Heart right ventricle (tissue), 16 donors: ENCODE measurements around the gene TAGLN. TPM values are rescaled to one million over a fixed set of nuclear protein-coding genes. Genes with fewer than 3 reads are reported as not detected.

ENCODE experiments used
- ATAC-seq, 8 donors: fragments of 200-7000 bp; cut with Tn5 transposase; one replicate each; pipeline ENCODE4 v1.9.1; 2020; ENCODE audit warnings: mild to moderate bottlenecking in 8 of 8, moderate library complexity in 8 of 8, moderate number of reproducible peaks in 1 of 8
- DNase-seq, 2 donors: peaks; one replicate each; pipeline ENCODE4 v3.0.0-alpha.2; 2020
- H3K27ac ChIP-seq, 10 donors: fragments of 200-600 bp; sonication (generic) in 2 of 10; one replicate each; pipeline versions ENCODE4 v1.5.0 to v1.8.0; 2020 to 2022; ENCODE audit warnings: mild to moderate bottlenecking in 3 of 10
- H3K27me3 ChIP-seq, 7 donors: fragments of 200-600 bp; one replicate each; pipeline ENCODE4 v1.8.0; 2021 to 2022; ENCODE audit warnings: mild to moderate bottlenecking in 2 of 7
- H3K36me3 ChIP-seq, 9 donors: fragments of 200-600 bp; sonication (generic) in 1 of 9; one replicate each; pipeline versions ENCODE4 v1.5.0 to v1.8.0; 2020 to 2022; ENCODE audit warnings: mild to moderate bottlenecking in 2 of 9
- H3K4me1 ChIP-seq, 9 donors: fragments of 200-600 bp; sonication (generic) in 1 of 9; one replicate each; pipeline versions ENCODE4 v1.5.0 to v1.8.0; 2020 to 2022; ENCODE audit warnings: mild to moderate bottlenecking in 4 of 9
- H3K4me3 ChIP-seq, 10 donors: fragments of 200-600 bp; sonication (generic) in 2 of 10; one replicate each; pipeline versions ENCODE4 v1.5.0 to v1.8.0; 2020 to 2022; ENCODE audit warnings: mild to moderate bottlenecking in 7 of 10, moderate library complexity in 2 of 10
- H3K9me3 ChIP-seq, 11 donors: fragments of 200-600 bp in 10 of 11; sonication (generic) in 2 of 11; one replicate each; pipeline versions ENCODE4 v1.5.0 to v1.8.0; 2013 to 2022; ENCODE audit warnings: mild to moderate bottlenecking in 2 of 11, control low read depth in 1 of 11, moderate library complexity in 1 of 11
- WGBS, 2 donors: extraction: QIAGEN DNeasy Blood & Tissue Kit; methylation state at CpG; one replicate each; pipeline ENCODE4 v1.1.7; 2013; ENCODE audit warnings: inconsistent platforms in 1 of 2; 5-methylcytosine and 5-hydroxymethylcytosine counted together
- intact Hi-C, 10 donors: fragments of 100-400 bp; cut with DNase I; formaldehyde crosslinking; loops; one replicate each; pipeline versions ENCODE4 v1.11.1 to v1.14.2; 2022
- polyA plus RNA-seq, 2 donors: library from polyadenylated mRNA; stranded (reverse); fragments of 200-250 nt; gene quantifications; one replicate each; pipeline ENCODE4 v1.2.3, GENCODE V29; 2013
- total RNA-seq, 10 donors: library from RNA; stranded (reverse); fragmentation: NEBNext Ultra II Directional in 3 of 10; extraction: Animal tissue kit (Norgen Biotek cat#: 25700) in 3 of 10; gene quantifications; one replicate each; pipeline versions ENCODE4 v1.2.1 to v1.2.4, GENCODE V29; 2021 to 2023
- TF ChIP-seq, protein P1 (sequence below), 9 donors: fragments of 200-600 bp; sonication (generic) in 2 of 9; IDR thresholded peaks; one replicate each; pipeline versions ENCODE4 v1.5.0 to v1.8.0; 2021 to 2022; ENCODE audit warnings: antibody characterized with exemption in 9 of 9, mild to moderate bottlenecking in 5 of 9, moderate library complexity in 1 of 9
- donor health status: Arrhythmogenic right ventricular cardiomyopathy.
- donor health status: ischemic (EF 13 %, LVEDD 7.1; RV severe dilation, severe dysfunction).
- donor health status: healthy with polysubstance abuse.
- donor health status: DM: no; HTN: yes; CAD: no.
- donor health status: DM: no; HTN: no; CAD: no.
- donor health status: ischemic (EF 25% LVEDD 6.9; RV normal size, moderate dysfunction).
- donor health status: ischemic (EF 25% LVEDD 5.7; RV mildly dilated, moderate dysfunction).
- donor health status: healthy.
- donor health status: DM: yes; HTN: yes; CAD: no.
- donor health status: Ischemic cardiomyopathy.
- donor health status: ischemic (EF 35%, LVEDD 5.7; RV mildly dilated, moderate dysfunction).
- donor health status: nonischemic (EF 11% LVEDD 7.7; RV severe dilation, severe dysfunction).
- donor health status: DM: yes; HTN: yes; CAD: no.
- donor health status: PGD.
- donor health status: ischemic (EF 29% LVEDD 5.4; RV normal size, mild dysfunction).
- donor health status: nonischemic (EF 23%, LVEDD 6.1; RV moderate dilation, normal function).

The TAGLN gene
- total and polyA plus RNA-seq, 12 donors = 71.7 to 883 (median 108) TPM

DNA sequence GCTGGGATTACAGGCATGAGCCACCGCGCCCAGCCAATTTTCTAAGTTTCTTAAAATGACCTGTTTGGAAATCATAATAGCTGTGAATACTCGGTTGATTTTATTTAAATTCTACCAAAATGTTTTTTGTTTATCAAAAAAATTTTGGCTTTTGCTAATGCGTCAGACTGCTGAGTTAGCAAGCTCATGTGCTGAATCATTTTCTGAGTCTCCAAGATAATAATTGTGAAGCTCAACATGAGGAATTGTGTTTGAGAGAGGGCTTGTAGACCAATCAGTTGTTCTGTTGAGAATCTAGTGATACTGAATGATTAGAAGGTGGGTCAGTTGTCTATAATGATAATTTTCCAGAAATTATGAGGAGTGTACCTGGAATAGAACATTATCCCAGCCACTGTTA lies 49.2 kb downstream of the TAGLN start:
- no peak for DNase-seq
- Histone ChIP-seq H3K4me3 (no peak overlapping the region), H3K27ac (no peak overlapping the region), H3K27me3 (no peaks in the 10 kb centered on the region), H3K36me3 (peaks cover 0 to 87% (median 39%) of the 10 kb centered on the region in 9 donors), H3K9me3 (no peaks in the 10 kb centered on the region), H3K4me1 (no peaks in the 10 kb centered on the region)
- WGBS, 2 donors = 94 to 96% methylated on average over 4 of the region's 4 CpGs
- intact Hi-C loops = no loop called here
- TF ChIP-seq, protein P1, sequence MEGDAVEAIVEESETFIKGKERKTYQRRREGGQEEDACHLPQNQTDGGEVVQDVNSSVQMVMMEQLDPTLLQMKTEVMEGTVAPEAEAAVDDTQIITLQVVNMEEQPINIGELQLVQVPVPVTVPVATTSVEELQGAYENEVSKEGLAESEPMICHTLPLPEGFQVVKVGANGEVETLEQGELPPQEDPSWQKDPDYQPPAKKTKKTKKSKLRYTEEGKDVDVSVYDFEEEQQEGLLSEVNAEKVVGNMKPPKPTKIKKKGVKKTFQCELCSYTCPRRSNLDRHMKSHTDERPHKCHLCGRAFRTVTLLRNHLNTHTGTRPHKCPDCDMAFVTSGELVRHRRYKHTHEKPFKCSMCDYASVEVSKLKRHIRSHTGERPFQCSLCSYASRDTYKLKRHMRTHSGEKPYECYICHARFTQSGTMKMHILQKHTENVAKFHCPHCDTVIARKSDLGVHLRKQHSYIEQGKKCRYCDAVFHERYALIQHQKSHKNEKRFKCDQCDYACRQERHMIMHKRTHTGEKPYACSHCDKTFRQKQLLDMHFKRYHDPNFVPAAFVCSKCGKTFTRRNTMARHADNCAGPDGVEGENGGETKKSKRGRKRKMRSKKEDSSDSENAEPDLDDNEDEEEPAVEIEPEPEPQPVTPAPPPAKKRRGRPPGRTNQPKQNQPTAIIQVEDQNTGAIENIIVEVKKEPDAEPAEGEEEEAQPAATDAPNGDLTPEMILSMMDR (IDR thresholded peaks at IDR 0.05) = no peak
- no peak for ATAC-seq

DNA sequence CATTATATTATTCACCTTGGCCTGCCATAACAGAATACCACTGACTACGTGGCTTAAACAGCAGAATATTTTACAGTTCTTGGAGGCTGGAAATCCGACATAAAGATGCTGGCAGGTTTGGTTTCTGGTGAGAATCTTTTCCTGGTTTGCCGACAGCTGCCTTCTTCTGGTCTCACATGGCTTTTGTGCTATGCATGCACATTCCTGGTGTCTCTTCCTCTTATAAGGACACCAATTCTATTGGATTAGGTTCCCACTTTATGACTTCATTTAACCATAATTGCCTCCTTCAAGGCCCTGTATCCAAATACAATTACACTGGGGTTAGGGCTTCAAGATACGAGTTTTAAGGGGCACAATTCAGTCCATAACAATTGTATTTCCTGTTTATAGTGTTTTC lies 50.4 kb downstream of the TAGLN start:
- Histone ChIP-seq H3K36me3 (peaks cover 0 to 87% (median 41%) of the 10 kb centered on the region in 9 donors), H3K9me3 (no peaks in the 10 kb centered on the region), H3K27me3 (no peaks in the 10 kb centered on the region), H3K4me1 (no peaks in the 10 kb centered on the region), H3K27ac (no peak overlapping the region), H3K4me3 (no peak overlapping the region)
- intact Hi-C loops = no loop called here
- 88 to 92% methylated on average over 4 of the region's 4 CpGs for whole genome bisulfite sequencing, 2 donors
- TF ChIP-seq, protein P1 (IDR thresholded peaks at IDR 0.05) = no peak
- ATAC-seq (no peak), DNase-seq (no peak)

DNA sequence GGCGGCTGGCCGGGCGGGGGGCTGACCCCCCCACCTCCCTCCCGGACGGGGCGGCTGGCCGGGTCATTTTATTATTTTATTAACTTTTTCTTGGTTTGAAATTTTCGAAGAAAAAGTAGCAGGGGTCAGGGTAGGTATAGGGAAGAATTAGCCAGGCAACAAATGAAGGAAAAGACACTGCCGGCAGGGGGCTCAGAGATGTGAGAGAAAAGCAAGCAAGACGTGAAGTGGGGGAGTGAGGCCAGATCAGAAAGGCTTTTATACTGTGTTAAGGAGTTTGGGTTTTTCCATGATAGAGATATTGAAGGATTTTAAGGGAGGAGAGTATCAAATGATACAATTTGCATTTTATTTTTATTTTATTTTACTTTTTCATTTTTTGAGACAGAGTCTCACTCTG lies 52.3 kb downstream of the TAGLN start:
- Histone ChIP-seq H3K36me3 (peaks cover 0 to 84% (median 43%) of the 10 kb centered on the region in 9 donors), H3K4me1 (no peaks in the 10 kb centered on the region), H3K27me3 (no peaks in the 10 kb centered on the region), H3K27ac (no peak overlapping the region), H3K4me3 (no peak overlapping the region), H3K9me3 (no peaks in the 10 kb centered on the region)
- WGBS, 2 donors = 94 to 95% methylated on average over 9 of the region's 10 CpGs
- intact Hi-C loops = no loop called here
- TF ChIP-seq, protein P1 (IDR thresholded peaks at IDR 0.05) = no peak
- DNase-seq (no peak), ATAC-seq (no peak)

DNA sequence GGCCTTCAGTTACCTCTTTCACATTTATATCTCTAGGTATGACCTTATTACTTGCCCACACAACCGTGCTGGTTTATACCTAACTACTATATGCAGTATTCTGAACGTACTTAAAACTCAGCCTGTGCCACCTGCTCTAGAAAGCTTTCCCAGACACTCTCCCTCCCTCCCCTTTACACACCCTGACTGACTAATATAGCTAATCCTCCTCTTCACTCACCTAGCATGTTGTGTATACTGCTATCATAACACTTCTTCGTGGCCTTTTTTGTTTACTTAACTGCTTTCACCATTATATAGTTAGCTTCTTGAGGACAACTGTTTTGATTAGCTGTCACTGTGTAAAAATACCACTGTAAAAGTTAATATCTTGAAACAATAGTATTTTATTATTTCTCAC lies 56.8 kb downstream of the TAGLN start:
- Histone ChIP-seq H3K36me3 (peaks cover 0 to 89% (median 21%) of the 10 kb centered on the region in 9 donors), H3K27me3 (no peaks in the 10 kb centered on the region), H3K9me3 (no peaks in the 10 kb centered on the region), H3K4me3 (no peak overlapping the region), H3K4me1 (no peaks in the 10 kb centered on the region), H3K27ac (no peak overlapping the region)
- intact Hi-C loops = no loop called here
- DNase-seq = no peak
- 90 to 91% methylated on average over 3 of the region's 3 CpGs for WGBS, 2 donors
- no peak for ATAC-seq
- TF ChIP-seq, protein P1 (IDR thresholded peaks at IDR 0.05) = no peak
